CMK (cell line): ENCODE results near the gene CAPN10.

Source experiments
- DNase-seq: peaks from one replicate; pipeline ENCODE4 v3.0.0-alpha.2; 2010; ENCODE audit warnings: low read depth

CAPN10 gene

DNA sequence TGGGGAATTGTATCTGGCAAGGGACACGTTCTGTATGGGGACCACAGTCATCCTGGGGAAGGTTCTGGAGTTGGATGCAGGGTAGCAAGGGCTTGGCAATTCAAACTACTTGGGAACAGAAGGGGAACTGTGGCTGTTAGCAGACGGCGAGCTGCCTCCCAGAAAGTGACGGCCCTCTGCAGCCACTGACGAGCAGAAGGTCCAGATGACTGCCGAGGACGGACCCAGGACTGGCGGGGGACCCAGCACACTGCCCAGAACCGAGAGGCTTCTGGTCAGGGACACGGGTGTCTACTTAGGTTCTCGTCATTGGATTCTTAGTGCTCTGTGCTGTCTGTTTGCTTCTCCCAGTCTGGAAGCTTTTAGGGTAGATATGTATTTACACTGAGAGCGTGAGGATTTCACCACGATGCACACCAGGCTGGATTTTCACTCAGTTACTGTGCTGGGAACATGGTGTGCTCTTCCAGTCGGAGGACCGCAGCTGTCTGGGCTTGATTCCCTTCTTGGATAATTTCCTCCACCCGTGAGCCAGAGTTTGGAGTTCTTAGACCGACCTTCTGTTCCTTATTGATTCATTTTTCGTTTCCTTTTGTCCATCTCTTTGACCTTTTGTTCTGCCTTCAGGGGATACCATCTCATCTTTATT is 52.1 kb downstream of the CAPN10 start:
- no peak for DNase-seq

DNA sequence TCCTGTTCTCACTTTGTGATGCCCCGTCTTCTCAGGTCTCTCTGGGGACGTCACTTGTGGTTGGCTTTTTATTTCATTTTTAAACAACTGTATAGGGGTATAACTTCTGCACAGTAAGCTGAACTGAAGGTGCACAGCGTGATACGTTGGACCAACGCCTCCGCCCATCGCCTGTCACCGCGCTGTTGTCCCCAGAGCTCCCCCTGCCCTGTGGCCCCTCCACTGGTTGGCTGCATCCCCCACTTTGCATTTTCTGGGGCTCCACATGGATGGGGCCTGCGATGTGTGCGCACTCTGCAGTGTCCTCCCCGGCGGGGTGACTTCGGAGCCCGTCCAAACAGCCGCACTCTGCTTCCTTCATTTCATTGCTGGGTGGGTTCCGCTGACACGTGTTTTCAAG is 53.0 kb downstream of the CAPN10 start:
- DNase-seq, result no peak

DNA sequence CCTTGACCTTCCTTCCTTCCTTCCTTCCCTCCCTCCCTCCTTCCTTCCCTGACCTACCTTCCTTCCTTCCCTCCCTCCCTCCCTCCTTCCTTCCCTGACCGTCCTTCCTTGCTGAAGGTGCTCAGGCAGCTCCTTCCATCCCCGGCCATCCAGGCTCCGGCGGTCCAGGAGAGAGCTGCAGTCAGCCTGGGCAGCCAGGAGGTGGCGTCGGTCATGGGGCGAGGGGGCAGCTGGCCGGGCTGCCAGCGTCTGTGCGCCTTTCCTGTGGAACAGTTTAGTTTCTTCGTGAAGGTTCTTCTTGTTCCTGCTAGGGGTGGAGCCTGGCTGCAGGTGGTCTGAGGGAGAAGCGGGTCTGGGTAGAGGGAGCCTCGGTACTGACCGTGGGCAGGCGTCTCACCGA is 54.4 kb downstream of the CAPN10 start:
- DNase-seq, result no peak

DNA sequence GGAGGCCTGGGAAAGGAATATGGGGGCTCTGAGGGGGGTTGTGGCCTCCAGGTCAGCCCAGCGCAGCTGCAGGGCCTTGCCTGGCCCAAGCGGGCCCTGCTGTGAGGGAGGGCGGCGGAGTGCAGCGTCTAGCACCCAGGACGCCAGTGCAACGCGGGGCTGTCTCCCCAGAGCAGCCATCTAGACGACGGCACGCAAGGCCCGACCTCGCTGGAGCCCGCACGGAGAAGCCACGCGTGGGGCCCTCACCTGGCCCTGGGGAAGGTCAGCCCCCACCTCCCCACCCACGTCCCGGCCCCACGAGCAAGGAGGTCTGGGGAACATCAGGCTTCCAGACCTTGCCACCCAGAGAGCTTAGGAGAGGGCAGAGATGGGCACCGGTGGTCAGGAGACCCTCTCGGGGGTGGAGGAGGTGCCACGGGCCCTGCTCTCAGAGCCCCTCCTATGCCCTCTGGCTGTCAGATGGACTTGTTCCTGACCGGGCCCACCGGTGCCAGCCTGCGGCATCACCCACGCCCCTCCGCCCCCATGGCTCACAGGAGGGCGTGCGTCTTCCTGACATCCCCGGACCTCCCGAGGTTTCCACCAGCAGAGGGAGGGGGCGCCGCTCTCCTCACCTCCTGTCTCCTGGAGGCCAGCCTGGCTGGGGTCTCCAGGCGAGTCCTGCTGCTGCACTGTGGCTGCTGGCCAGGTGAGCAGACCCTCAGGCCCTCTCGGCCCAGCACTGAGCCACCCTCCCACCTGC is 55.7 kb downstream of the CAPN10 start:
- no peak for DNase-seq

DNA sequence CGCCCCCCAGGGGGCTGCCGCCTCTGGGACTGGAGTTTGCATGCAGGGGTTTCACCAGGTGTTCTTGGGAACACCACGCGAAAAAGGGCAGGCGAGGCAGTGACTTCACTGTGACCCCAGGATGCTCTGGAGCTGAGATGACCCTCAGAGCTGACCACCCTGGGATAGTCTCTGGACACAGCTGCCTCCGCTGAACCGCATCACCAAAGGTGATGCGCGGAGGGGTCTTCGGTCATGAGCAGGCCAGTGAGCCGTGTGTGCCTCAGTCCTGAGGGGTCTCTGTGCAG is 56.2 kb downstream of the CAPN10 start:
- DNase-seq, result no peak

DNA sequence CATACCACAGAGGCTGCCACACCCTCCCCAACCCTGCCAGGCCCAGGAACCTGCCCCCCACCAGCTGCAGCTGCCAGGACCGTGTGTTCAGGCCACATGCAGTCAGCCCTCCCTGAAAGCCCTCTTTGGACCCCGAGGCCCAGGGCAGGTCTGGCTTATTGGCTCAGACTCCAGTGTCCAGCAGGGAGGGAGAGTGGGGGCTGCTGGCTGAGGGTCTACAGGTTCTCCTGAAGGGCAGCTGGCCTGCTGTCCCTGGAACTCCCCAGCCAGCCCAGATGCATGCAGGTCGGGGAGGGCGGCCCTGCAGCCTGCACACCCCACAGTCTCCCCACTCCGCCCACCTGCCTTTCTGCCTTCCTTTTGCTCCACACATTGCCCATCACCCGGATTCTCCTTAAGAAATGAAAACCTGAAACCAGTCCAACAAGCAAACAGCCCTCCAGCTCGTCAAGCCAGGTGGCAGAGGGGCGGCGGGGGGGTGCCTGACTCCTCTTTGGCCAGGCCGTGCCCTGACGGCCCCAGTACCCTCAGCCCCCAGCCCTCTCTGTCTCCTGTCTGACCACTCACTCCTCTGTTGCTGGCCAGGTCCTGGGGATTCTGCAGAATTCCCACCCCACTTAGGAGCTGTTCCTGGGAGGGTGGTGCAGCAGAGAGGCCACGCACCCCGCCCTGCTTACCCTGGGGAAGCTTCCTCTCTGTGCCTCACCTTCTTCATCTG is 56.7 kb downstream of the CAPN10 start:
- no peak for DNase-seq

DNA sequence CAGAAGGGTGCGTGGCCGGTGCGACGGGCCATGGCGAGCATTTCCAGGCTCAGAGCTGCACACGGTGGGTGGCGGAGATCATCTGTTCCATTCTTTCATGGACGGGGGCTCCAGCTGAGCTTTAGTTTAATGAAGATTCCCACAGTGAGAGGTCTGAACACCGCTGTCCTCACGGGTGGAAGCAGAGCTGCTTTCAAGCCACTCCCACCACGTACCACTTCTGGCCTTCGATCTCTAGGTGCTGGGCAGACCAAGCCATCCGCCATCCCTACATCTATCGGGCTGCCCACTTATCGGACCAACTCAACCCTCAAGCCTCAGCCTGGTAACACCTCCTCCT is 57.2 kb downstream of the CAPN10 start:
- no peak for DNase-seq

DNA sequence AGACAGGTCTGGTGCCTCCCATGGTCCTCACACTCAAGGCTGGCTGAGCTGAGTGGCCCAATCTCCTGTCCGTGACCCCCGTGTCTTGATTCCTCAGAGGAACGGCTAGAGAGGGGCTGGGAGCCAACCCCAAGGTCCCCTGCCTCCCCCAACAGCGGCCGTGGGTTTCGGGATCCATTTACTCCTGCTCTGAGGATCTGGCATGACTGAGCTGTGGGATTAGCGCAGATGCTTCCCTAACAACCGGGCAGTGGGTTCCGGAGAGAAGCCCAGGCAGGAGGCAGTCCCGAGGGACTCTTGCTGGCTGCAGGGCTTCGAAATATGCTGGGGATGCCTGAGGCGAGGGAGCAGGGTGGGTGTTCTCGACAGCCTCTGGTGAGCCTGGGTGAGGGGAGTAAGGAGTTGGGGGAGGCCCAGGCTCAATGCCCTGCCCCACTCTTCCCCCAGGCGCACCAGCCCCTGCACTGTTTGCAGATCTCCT is 57.7 kb downstream of the CAPN10 start:
- no peak for DNase-seq

DNA sequence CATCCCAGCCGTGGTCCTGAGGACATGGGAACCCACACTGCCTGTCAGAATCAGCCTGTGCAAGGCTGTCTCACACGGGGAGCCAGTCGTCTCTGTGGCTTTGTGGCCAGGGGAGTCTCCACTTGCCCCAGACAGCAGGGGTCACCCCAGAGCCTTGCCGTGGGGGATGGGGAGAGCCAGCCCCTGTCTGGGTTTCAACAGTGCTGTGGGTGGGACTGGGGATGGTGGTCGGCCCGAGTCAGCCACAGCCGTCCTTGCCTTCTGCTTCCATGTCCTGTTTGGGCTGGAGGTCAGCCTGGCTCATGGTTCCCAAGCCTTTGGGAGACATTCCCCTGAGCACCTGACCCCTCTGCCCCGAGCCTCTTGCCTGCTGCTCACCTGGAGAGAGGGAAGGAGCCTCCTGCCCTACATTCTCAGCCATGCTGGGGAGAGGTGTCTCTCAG is 58.3 kb downstream of the CAPN10 start:
- DNase-seq, result no peak

DNA sequence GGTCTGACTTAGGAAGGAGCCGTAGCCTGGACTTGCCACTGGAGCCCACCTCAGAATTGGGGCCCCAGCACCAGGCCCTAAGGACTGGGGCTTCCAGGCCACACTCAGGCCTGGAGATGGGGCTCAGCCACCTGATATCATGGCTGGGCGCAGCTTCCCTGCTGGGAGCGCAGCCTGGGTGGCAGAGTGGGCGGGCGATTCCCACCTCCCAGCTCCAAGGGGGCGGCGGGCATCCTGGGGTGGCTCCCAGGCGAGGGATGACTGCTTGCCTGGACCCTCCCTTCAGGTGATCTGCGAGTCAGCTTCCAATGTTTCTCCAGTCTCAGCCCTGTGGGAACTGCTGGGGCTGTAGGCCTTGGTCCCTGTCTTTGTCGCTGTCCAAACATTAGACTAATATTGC is 58.8 kb downstream of the CAPN10 start:
- no peak for DNase-seq

DNA sequence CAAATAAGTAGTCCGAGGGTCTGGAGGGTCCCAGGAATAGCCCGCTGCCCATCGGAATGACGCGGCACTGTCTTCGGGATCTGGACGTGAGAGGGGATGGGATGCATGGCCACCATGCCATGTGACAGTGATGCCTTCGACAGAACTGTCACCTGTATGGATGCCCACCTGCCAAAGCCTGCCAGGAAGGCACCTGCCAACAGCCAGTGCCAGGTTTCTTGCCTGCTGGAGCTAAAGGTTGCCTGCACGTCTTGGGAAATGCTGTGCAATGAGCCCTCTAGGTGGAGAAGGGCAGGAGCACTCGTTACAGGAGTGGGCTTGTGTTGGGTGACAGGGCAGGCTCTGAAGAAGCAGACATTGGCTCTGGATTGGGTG is 59.3 kb downstream of the CAPN10 start:
- no peak for DNase-seq

DNA sequence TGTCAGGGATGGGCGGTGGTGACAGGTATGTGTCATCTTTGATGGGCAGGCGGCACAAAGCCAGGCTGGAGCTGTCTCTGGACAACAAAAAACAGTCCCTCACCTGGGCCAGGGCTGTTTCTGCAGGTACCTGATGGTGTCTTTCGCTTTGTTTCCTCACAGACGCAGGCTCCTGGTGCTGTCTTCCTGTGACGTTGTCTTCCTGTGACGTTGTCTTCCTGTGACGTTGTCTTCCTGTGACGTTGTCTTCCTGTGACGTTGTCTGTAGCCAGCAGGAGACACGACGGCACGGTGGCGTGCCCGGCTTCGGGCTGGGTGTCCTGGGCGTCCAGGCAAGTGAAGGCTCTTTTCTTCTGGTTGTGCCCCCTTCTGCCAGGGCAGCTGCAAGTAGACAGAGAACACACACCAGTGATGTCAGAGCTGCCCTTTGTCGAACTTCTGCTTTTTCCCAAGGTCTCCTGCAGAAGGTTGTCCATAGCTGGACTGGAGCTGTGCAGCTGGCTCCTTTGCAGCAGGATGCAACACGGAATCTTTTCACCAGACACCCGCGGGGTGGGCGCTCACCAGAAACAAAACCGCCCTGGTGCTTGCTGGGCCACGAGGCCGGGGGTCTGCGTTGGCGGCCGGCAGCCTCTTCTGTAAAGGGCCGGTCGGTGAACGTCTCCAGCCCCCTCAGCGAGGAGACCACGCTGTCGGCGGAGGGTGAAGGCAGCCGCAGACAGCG is 59.8 kb downstream of the CAPN10 start:
- no peak for DNase-seq

DNA sequence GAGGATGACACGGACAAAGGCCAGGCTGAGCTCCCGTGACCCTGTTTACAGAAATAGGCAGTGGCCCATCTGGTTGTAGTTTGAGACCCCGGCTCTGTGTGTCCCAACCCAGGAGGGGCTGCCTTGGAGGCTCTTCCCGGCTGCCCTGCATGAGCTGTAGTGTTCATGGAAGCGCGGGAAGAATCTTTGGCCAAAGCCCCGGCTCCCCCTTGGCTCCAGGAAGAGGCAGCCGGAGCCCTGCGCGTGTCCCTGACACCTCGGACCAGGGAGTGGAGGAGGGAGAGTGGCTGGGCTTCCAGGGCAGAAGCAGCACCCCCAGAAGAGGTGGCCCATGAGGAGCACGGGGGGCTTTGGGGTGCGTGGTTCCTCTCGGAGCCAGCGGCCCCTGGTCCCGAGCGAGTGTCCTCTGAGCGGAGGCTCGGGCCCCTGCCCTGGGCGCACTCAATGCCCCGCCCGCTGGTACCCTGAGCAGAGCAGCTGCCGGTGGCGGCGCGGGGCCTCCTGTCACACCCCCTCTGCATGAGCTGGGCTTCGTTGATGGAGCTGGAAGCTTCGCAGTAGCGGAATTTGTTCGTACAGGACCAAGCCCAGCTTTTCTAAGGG is 60.5 kb downstream of the CAPN10 start:
- DNase-seq, result no peak

DNA sequence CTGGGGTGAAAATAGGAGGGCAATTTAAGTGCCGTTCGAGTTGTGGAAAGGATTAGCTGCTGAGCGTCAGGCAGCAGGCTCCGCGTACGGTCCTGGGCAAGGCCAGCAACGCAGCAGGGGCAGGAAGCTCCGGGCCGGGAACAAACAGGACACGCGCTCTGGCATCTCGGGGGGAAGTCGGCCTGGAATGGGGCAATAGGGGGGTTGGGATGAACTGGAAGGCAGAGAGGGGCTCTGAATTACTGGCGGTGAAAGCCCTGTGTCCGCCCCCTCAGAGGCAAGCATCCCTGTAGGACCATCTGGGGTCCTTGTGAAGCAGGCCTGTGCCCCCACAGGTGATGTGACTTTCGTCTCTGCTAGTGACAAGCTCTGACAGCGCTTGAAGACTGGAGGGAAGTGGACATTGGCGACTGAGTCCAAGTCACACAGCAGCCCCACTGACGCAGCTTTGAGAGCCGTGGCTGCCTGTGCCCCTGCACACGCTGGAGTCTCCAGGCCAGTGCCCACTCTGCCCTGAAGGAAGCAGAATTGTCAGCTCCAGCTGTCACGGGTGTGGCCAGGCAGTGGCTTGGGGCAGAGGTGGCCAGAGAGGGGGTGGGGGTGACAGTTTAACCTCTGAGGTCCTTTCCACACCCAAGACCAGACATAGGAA is 61.1 kb downstream of the CAPN10 start:
- DNase-seq, result no peak

DNA sequence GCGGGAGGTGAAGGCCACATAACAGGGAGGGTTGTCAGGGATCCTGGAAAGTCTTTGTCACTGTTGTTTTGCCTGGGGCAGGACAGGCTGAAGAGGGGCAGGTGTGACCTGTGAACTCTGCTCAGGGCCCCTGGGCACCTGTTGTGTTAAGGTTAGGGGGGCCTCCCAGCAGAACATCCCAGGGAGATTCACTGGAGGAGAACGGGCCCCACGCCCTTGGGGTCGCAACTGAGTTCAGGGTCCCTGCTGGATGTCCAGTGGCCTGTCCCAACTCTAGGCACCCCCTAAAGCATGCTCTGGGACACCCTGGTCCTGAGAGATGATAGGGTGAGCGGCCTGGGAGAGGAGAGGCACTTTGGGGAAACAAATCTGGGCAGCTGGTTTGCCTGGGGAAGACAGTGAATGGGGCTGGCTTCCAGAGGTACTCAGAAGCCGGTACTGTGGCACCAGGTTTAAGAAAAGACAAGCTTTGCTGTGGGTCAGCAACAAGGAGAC is 61.7 kb downstream of the CAPN10 start:
- no peak for DNase-seq
